NCI-H146 treated with DMSO at 0.1 percent for 48 hours (cell line): ENCODE data around the gene HBS1L.
"Not testable (repeated sequence)": the region's sequence is repeated elsewhere in the genome, so short reads cannot be mapped to it uniquely, and the experiment has no call there.

ENCODE experiments used
- DNase-seq: peaks from one replicate; lab custom pipeline; 2025; ENCODE audit not compliant: unreplicated experiment; lab: John Stamatoyannopoulos, UW

HBS1L gene

GRCh38 chr6:135075018-135075417, 20.4 kb upstream of the HBS1L start:
- no peak for DNase-seq

- no peak for DNase-seq
These were observed 19.3 kb upstream of the HBS1L start for GRCh38 chr6:135073756-135074393.

- no peak for DNase-seq
These were observed 18.6 kb upstream of the HBS1L start for GRCh38 chr6:135073217-135073616.

GRCh38 chr6:135072753-135073152, 18.1 kb upstream of the HBS1L start:
- no peak for DNase-seq

GRCh38 chr6:135071541-135071940, 16.9 kb upstream of the HBS1L start:
- no peak for DNase-seq

GRCh38 chr6:135067911-135068310, 13.3 kb upstream of the HBS1L start:
- DNase-seq = no peak

- DNase-seq = no peak
These were observed 12.2 kb upstream of the HBS1L start for GRCh38 chr6:135066806-135067205.

- no peak for DNase-seq
These were observed 11.8 kb upstream of the HBS1L start for GRCh38 chr6:135066397-135066796.

GRCh38 chr6:135064586-135064985, 10.0 kb upstream of the HBS1L start:
- no peak for DNase-seq

GRCh38 chr6:135063926-135064325, 9.3 kb upstream of the HBS1L start:
- no peak for DNase-seq

GRCh38 chr6:135062735-135063134, 8.1 kb upstream of the HBS1L start:
- peak; percentile 25 for DNase-seq

GRCh38 chr6:135060076-135060475, 5.5 kb upstream of the HBS1L start:
- no peak for DNase-seq

GRCh38 chr6:135058299-135058698, 3.7 kb upstream of the HBS1L start:
- not testable (repeated sequence) for DNase-seq

GRCh38 chr6:135056632-135057031, 2.0 kb upstream of the HBS1L start:
- DNase-seq = no peak

- DNase-seq = peak; percentile 48
These were observed 425 bp downstream of the HBS1L start for GRCh38 chr6:135054226-135054568.

- no peak for DNase-seq
These were observed 1.2 kb downstream of the HBS1L start for GRCh38 chr6:135053406-135053805.

GRCh38 chr6:135052939-135053338, 1.7 kb downstream of the HBS1L start:
- DNase-seq = no peak

GRCh38 chr6:135048915-135049314, 5.7 kb downstream of the HBS1L start:
- no peak for DNase-seq

GRCh38 chr6:135047336-135047735, 7.3 kb downstream of the HBS1L start:
- no peak for DNase-seq

- no peak for DNase-seq
These were observed 7.7 kb downstream of the HBS1L start for GRCh38 chr6:135046912-135047311.

GRCh38 chr6:135044639-135045038, 10.0 kb downstream of the HBS1L start:
- no peak for DNase-seq

- DNase-seq = no peak
These were observed 10.8 kb downstream of the HBS1L start for GRCh38 chr6:135043846-135044245.

- DNase-seq = no peak
These were observed 11.3 kb downstream of the HBS1L start for GRCh38 chr6:135043364-135043763.

GRCh38 chr6:135038335-135038734, 16.3 kb downstream of the HBS1L start:
- no peak for DNase-seq
